HEK293T (cell line): ENCODE measurements around the gene CMTM4.

Experiments used
- CTCF ChIA-PET: fragments of 350-600 bp; formaldehyde crosslinking; extraction: SDS; loops from one replicate; lab custom pipeline; 2021; ENCODE audit warnings: antibody characterized with exemption, inconsistent platforms; lab: Yijun Ruan, JAX
- POLR2A ChIA-PET: fragments of 350-600 bp; formaldehyde crosslinking; extraction: SDS; loops from one replicate; lab custom pipeline; 2020; ENCODE audit warnings: antibody characterized with exemption, inconsistent platforms; lab: Yijun Ruan, JAX
- DNase-seq: peaks from one replicate; pipeline ENCODE4 v3.0.0; 2012; ENCODE audit warnings: mixed read lengths; ENCODE audit errors: extremely low spot score
- ARNT ChIP-seq: fragments of 450-650 bp; IDR thresholded peaks from 2 replicates; pipeline ENCODE4 v1.6.1; 2017; ENCODE audit warnings: mild to moderate bottlenecking
- BHLHE40 ChIP-seq: fragments of 450-650 bp; IDR thresholded peaks from 2 replicates; pipeline ENCODE4 v1.6.1; 2016; ENCODE audit warnings: mild to moderate bottlenecking, moderate library complexity, borderline replicate concordance
- CTBP1 ChIP-seq: fragments of 450-650 bp; IDR thresholded peaks from 2 replicates; pipeline ENCODE4 v1.6.1; 2016; ENCODE audit warnings: borderline replicate concordance
- ELF4 ChIP-seq: fragments of 450-650 bp; IDR thresholded peaks from 2 replicates; pipeline ENCODE4 v1.6.1; 2017; ENCODE audit warnings: antibody characterized with exemption
- FOXA1 ChIP-seq: fragments of 450-650 bp; IDR thresholded peaks from 2 replicates; pipeline ENCODE4 v1.6.1; 2016; ENCODE audit warnings: mild to moderate bottlenecking
- FOXK2 ChIP-seq: fragments of 450-650 bp; IDR thresholded peaks from 2 replicates; pipeline ENCODE4 v1.6.1; 2016; ENCODE audit warnings: mild to moderate bottlenecking
- FOXM1 ChIP-seq: fragments of 450-650 bp; IDR thresholded peaks from 2 replicates; pipeline ENCODE4 v1.6.1; 2017; ENCODE audit warnings: mild to moderate bottlenecking, borderline replicate concordance
- HDGF ChIP-seq: fragments of 450-650 bp; IDR thresholded peaks from 2 replicates; pipeline ENCODE4 v1.6.1; 2017; ENCODE audit warnings: antibody characterized with exemption, borderline replicate concordance
- L3MBTL2 ChIP-seq: fragments of 450-650 bp; conservative IDR thresholded peaks from 2 replicates; pipeline ENCODE4 v1.6.1; 2016; ENCODE audit warnings: mild to moderate bottlenecking
- LEF1 ChIP-seq: fragments of 450-650 bp; IDR thresholded peaks from 2 replicates; pipeline ENCODE4 v1.6.1; 2017; ENCODE audit warnings: mild to moderate bottlenecking, borderline replicate concordance
- NFRKB ChIP-seq: fragments of 450-650 bp; IDR thresholded peaks from 2 replicates; pipeline ENCODE4 v1.6.1; 2016; ENCODE audit warnings: mild to moderate bottlenecking, moderate library complexity
- PKNOX1 ChIP-seq: fragments of 450-650 bp; IDR thresholded peaks from 2 replicates; pipeline ENCODE4 v1.6.1; 2016
- SP1 ChIP-seq: fragments of 450-650 bp; IDR thresholded peaks from 2 replicates; pipeline ENCODE4 v1.6.1; 2017
- SUZ12 ChIP-seq: fragments of 450-650 bp; IDR thresholded peaks from 2 replicates; pipeline ENCODE4 v1.6.1; 2016; ENCODE audit warnings: mild to moderate bottlenecking
- TARDBP ChIP-seq: fragments of 450-650 bp; IDR thresholded peaks from 2 replicates; pipeline ENCODE4 v1.6.1; 2016
- ZNF384 ChIP-seq: fragments of 450-650 bp; IDR thresholded peaks from 2 replicates; pipeline ENCODE4 v1.6.1; 2016

The CMTM4 gene

DNA sequence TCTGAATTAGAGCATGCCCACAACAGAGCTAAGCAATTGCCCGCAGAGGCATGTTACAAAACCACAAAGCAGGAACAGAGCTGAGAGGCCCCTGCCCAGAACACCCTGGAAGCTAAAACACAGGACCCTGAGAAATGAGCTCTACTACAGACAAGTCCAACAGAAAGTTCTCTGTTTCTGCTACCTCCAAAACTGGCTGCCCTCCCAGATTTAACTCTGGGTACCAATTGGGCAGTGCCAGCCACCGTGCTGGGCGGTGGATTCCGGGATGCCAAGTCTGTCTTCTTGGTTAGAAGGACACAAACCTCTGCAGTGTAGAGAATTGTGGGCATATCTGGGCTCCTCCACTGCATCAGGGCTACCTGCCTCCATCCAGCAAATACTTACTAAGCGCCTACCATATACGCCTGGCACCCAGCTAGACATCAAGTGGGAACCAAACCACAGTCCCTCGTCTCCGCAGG is 1.0 kb downstream of the CMTM4 start:
- POLR2A ChIA-PET = interaction anchor here (1.0 to 2.9 kb wide), 2 partner anchors 11 to 135 kb away, joined by 3 to 12 read pairs; partner anchors contain the start of gene NAE1
- CTCF ChIA-PET = interaction anchor here (1.0 to 1.1 kb wide), 2 partner anchors 21 to 178 kb away, joined by 3 read pairs; no protein-coding TSS in a partner anchor
- no peak for DNase-seq
- no peak for TF ChIP-seq TARDBP
- TF ChIP-seq ARNT = no peak
- no peak for TF ChIP-seq FOXM1
- no peak for TF ChIP-seq ELF4
- no peak for TF ChIP-seq ZNF384
- TF ChIP-seq LEF1 = no peak
- no peak for TF ChIP-seq FOXK2
- no peak for TF ChIP-seq L3MBTL2
- no peak for TF ChIP-seq HDGF
- no peak for TF ChIP-seq BHLHE40
- TF ChIP-seq SUZ12 = no peak
- TF ChIP-seq NFRKB = no peak
- no peak for TF ChIP-seq SP1

DNA sequence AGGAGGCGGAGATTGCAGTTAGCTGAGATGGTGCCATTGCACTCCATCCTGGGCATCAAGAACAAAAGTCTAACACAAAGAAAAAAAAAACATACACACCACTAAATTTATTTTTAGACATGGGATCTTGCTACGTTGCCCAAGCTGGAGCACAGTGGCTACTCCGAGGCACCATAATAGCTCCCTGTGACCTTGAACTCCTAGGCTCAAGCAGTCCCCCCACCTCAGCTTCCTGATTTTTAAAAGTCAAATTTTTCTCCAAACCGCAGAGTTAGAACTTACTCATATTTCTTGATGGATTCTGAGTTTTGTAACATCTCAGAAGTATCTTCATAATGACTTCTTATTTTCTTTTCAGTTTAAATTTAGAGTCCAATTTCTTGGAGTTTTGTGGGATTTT is 3.4 kb downstream of the CMTM4 start:
- CTCF ChIA-PET = no interaction called here
- POLR2A ChIA-PET = no interaction called here
- no peak for TF ChIP-seq BHLHE40
- no peak for TF ChIP-seq CTBP1
- TF ChIP-seq FOXK2 = no peak
- no peak for TF ChIP-seq TARDBP
- no peak for TF ChIP-seq L3MBTL2
- no peak for TF ChIP-seq SUZ12
- no peak for TF ChIP-seq FOXA1
- TF ChIP-seq LEF1 = no peak
- no peak for TF ChIP-seq ELF4
- TF ChIP-seq HDGF = no peak
- no peak for TF ChIP-seq FOXM1
- TF ChIP-seq ZNF384 = no peak
- TF ChIP-seq PKNOX1 = no peak
- TF ChIP-seq ARNT = no peak
- no peak for TF ChIP-seq NFRKB
- no peak for TF ChIP-seq SP1
- no peak for DNase-seq

DNA sequence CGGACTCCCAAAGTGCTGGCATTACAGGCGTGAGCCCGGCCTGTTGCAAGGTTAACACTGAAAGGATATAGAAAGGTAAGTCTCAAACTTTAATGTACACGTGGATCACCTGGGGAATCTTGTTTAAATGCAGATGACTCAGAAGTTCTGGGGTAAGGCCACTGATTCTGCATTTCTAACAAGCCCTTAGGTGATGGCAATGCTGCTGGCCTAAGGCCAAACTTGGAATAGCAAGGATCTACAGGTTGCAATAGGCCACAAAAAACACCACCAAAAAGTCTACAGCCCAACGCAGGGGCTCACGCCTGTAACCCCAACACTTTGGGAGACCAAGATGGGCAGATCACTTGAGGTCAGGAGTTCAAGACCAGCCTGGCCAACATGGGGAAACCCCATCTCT is 4.2 kb downstream of the CMTM4 start:
- TF ChIP-seq FOXA1 (no peak), FOXK2 (no peak)
- POLR2A ChIA-PET = no interaction called here
- DNase-seq = no peak
- CTCF ChIA-PET = interaction anchor here (1.6 kb wide), 1 partner anchor 84 kb away, joined by 5 read pairs; no protein-coding TSS in a partner anchor

DNA sequence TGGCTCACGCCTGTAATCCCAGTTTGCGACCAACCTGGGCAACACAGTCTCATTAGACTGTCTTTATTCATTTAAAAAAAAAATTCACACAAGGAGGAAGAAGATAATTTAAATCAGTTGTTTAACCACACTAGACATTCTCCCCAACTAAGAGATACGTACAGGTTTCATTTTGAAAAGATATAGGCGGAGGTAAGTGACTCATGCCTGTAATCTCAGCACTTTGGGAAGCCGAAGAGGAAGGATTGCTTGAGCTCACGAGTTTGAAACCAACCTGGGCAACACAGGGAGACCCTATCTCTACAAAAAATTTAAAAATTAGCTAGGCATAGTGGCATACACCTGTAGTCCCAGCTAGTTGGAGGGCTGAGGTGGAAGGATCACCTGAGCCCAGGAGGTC is 5.3 kb downstream of the CMTM4 start:
- POLR2A ChIA-PET = interaction anchor here (1.1 kb wide), 1 partner anchor 40 kb away, joined by 3 read pairs; no protein-coding TSS in a partner anchor
- no peak for DNase-seq
- TF ChIP-seq SP1 = no peak
- TF ChIP-seq L3MBTL2 = no peak
- TF ChIP-seq FOXK2 = no peak
- no peak for TF ChIP-seq LEF1
- no peak for TF ChIP-seq ARNT
- TF ChIP-seq FOXM1 = no peak
- TF ChIP-seq BHLHE40 = no peak
- TF ChIP-seq PKNOX1 = no peak
- TF ChIP-seq TARDBP = no peak
- TF ChIP-seq ELF4 = no peak
- TF ChIP-seq NFRKB = no peak
- no peak for TF ChIP-seq CTBP1
- TF ChIP-seq ZNF384 = no peak
- no peak for TF ChIP-seq SUZ12
- no peak for TF ChIP-seq HDGF
- no peak for TF ChIP-seq FOXA1
- CTCF ChIA-PET = interaction anchor here (0.7 to 1.6 kb wide), 2 partner anchors 83 to 259 kb away, joined by 5 read pairs; no protein-coding TSS in a partner anchor

DNA sequence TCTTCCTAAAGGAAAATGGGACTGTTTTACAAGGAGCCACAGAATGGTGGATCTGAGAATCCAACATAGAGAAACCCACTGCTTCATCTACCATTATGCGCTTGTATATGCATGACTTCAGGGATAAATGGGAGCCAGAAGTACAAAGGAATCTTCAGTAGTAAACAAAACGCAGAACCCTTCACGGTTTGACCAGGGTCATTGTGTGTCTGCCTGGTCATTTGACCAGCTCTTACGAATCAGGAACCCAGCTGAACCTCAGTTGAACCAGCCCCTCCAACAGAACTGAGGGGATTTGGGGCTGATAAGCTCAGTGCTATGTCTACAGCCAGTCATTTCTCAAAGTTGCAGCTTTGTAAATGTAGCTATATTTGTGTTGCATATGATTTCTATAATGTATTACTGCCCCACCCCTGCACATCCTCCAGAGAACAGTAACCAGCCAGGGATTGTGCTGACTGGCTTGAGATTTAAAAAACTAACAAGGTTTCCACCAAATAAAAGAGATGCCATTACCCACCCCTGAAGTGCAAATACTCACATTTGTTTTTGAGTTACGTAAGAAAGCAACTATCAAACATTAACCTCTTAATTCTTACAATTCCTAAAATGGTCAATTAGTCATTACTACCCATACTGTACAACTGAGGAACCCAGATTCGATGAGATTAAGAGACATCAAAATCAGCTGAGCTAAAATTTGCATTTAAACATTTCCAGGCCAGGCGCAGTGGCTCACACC is 6.3 kb downstream of the CMTM4 start:
- ChIA-PET POLR2A (interaction anchor here (0.6 to 1.1 kb wide), 2 partner anchors 10 to 39 kb away, joined by 3 to 4 read pairs; no protein-coding TSS in a partner anchor), CTCF (no interaction called here)
- TF ChIP-seq SP1 (no peak), ELF4 (no peak), CTBP1 (no peak), SUZ12 (no peak), FOXA1 (no peak), PKNOX1 (no peak), NFRKB (no peak), BHLHE40 (no peak), ZNF384 (no peak), LEF1 (no peak), FOXM1 (no peak), FOXK2 (no peak)
- no peak for DNase-seq

- ChIA-PET CTCF (no interaction called here), POLR2A (no interaction called here)
- no peak for TF ChIP-seq ZNF384
- no peak for DNase-seq
Measured at GRCh38 chr16:66689282-66689681, 7.3 kb downstream of the CMTM4 start.
